Measurements from ENCODE around the gene SLC25A34. TPM values are rescaled to one million over a fixed set of nuclear protein-coding genes. Genes with fewer than 3 reads are reported as not detected.
A peak's percentile ranks its signal among the peaks of the same experiment; 100 is the strongest.

Gene SLC25A34
- total RNA-seq, 2 donors from 2014 or later: 1.8 to 3.5 TPM

- no peak overlapping the region for H3K9ac ChIP-seq (ENCODE audit: extremely low read depth, low read length, poor library complexity, severe bottlenecking)
- 92 to 96% methylated on average over 9 to 13 of the region's 13 CpGs for WGBS, 2 experiments (ENCODE audit: insufficient coverage in 1 of 2, insufficient read length in 1 of 2)
- Mint-ChIP-seq H3K9me3 (no peaks in the 10 kb centered on the region), H3K36me3 (ENCODE audit: low read depth) (peaks cover 10% of the 10 kb centered on the region), H3K4me1 (peaks cover 4% of the 10 kb centered on the region), H3K4me3 (no peak overlapping the region), H3K27ac (no peak overlapping the region), H3K27me3 (ENCODE audit: insufficient read depth) (no peaks in the 10 kb centered on the region)
- H3K4me3 ChIP-seq (ENCODE audit: low read length): no peak overlapping the region
- no peak for TF ChIP-seq CTCF (conservative IDR thresholded peaks at IDR 0.05)
- H3K36me3 ChIP-seq (ENCODE audit: control insufficient read depth, insufficient read depth, low read length): peaks cover 5% of the 10 kb centered on the region
- H3K27me3 ChIP-seq (ENCODE audit: control insufficient read depth, insufficient read depth, low read length, poor library complexity, severe bottlenecking): no peaks in the 10 kb centered on the region
- no peaks in the 10 kb centered on the region for H3K9me3 ChIP-seq (ENCODE audit: control insufficient read depth, low read length)
- peak overlapping the region; percentile 29 for H3K27ac ChIP-seq (ENCODE audit: low read depth, low read length)
- no peak for DNase-seq
- no peaks in the 10 kb centered on the region for H3K4me1 ChIP-seq (ENCODE audit: control insufficient read depth, insufficient read depth, low read length)
Measured at GRCh38 chr1:15734296-15734695, 1.8 kb upstream of the SLC25A34 start.

DNA sequence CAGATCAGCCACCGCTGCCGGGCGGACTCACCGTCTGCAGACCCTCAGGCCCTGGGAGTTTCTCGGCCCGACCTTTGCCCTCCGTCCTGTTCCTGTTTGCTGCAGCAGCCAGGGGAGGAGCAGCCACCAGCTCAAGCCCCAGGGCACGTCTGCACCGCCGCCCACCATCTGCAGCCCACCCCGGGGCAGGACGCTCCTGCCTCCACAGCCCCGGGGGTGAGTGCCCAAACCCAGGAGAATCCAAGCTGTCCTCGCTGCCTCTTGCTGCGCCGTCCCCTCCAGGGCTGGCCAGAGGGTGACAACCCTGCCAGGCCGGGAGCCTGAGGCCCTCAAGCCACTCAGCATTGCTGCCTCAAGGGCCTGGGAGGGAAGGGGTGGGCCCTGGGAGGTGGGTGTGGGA lies 1.2 kb upstream of the SLC25A34 start:
- Mint-ChIP-seq H3K36me3 (ENCODE audit: low read depth) (peaks cover 5% of the 10 kb centered on the region), H3K4me3 (no peak overlapping the region), H3K4me1 (peaks cover 4% of the 10 kb centered on the region), H3K27me3 (ENCODE audit: insufficient read depth) (no peaks in the 10 kb centered on the region), H3K9me3 (no peaks in the 10 kb centered on the region), H3K27ac (peak overlapping the region; percentile 26)
- H3K4me1 ChIP-seq (ENCODE audit: control insufficient read depth, insufficient read depth, low read length): no peaks in the 10 kb centered on the region
- TF ChIP-seq CTCF (conservative IDR thresholded peaks at IDR 0.05): no peak
- 89 to 93% methylated on average over 14 to 17 of the region's 17 CpGs for WGBS, 2 experiments (ENCODE audit: insufficient coverage in 1 of 2, insufficient read length in 1 of 2)
- no peak for DNase-seq
- H3K27me3 ChIP-seq (ENCODE audit: control insufficient read depth, insufficient read depth, low read length, poor library complexity, severe bottlenecking): no peaks in the 10 kb centered on the region
- no peaks in the 10 kb centered on the region for H3K36me3 ChIP-seq (ENCODE audit: control insufficient read depth, insufficient read depth, low read length)
- no peak overlapping the region for H3K4me3 ChIP-seq (ENCODE audit: low read length)
- no peaks in the 10 kb centered on the region for H3K9me3 ChIP-seq (ENCODE audit: control insufficient read depth, low read length)
- no peak overlapping the region for H3K9ac ChIP-seq (ENCODE audit: extremely low read depth, low read length, poor library complexity, severe bottlenecking)
- H3K27ac ChIP-seq (ENCODE audit: low read depth, low read length): no peak overlapping the region

GRCh38 chr1:15735304-15736037 lies 587 bp upstream of the SLC25A34 start:
- Mint-ChIP-seq H3K4me1 (peaks cover 4% of the 10 kb centered on the region), H3K9me3 (no peaks in the 10 kb centered on the region), H3K27me3 (ENCODE audit: insufficient read depth) (no peaks in the 10 kb centered on the region), H3K36me3 (ENCODE audit: low read depth) (peaks cover 5% of the 10 kb centered on the region), H3K4me3 (no peak overlapping the region), H3K27ac (no peak overlapping the region)
- H3K36me3 ChIP-seq (ENCODE audit: control insufficient read depth, insufficient read depth, low read length): no peaks in the 10 kb centered on the region
- H3K27ac ChIP-seq (ENCODE audit: low read depth, low read length): no peak overlapping the region
- H3K9ac ChIP-seq (ENCODE audit: extremely low read depth, low read length, poor library complexity, severe bottlenecking): no peak overlapping the region
- no peaks in the 10 kb centered on the region for H3K4me1 ChIP-seq (ENCODE audit: control insufficient read depth, insufficient read depth, low read length)
- no peaks in the 10 kb centered on the region for H3K27me3 ChIP-seq (ENCODE audit: control insufficient read depth, insufficient read depth, low read length, poor library complexity, severe bottlenecking)
- 91 to 100% methylated on average over 7 to 12 of the region's 12 CpGs for WGBS, 2 experiments (ENCODE audit: insufficient coverage in 1 of 2, insufficient read length in 1 of 2)
- no peak for TF ChIP-seq CTCF (conservative IDR thresholded peaks at IDR 0.05)
- H3K4me3 ChIP-seq (ENCODE audit: low read length): no peak overlapping the region
- H3K9me3 ChIP-seq (ENCODE audit: control insufficient read depth, low read length): no peaks in the 10 kb centered on the region
- DNase-seq: no peak
